ENCODE results near the gene GRID2.

GRCh38 chr4:92461732-92462131 lies 158.0 kb downstream of the GRID2 start:
- TF ChIP-seq CTCF (IDR thresholded peaks at IDR 0.05; ENCODE audit: low read depth, low read length, missing input control) (no peak), JUND (IDR thresholded peaks at IDR 0.05) (no peak), EGR1 (IDR thresholded peaks at IDR 0.05; ENCODE audit: low read depth in 2 of 2) (no peak), SP1 (IDR thresholded peaks at IDR 0.05) (no peak), FOXA1 (IDR thresholded peaks at IDR 0.05) (no peak), GABPA (IDR thresholded peaks at IDR 0.05 in 1 of 2, conservative IDR thresholded peaks at IDR 0.05 in 1 of 2) (no peak), RAD21 (IDR thresholded peaks at IDR 0.05) (no peak), TAF1 (conservative IDR thresholded peaks at IDR 0.05) (no peak), YY1 (IDR thresholded peaks at IDR 0.05) (no peak), RXRA (IDR thresholded peaks at IDR 0.05) (no peak), ATF3 (IDR thresholded peaks at IDR 0.05) (no peak)
- TF ChIP-seq, protein P1, sequence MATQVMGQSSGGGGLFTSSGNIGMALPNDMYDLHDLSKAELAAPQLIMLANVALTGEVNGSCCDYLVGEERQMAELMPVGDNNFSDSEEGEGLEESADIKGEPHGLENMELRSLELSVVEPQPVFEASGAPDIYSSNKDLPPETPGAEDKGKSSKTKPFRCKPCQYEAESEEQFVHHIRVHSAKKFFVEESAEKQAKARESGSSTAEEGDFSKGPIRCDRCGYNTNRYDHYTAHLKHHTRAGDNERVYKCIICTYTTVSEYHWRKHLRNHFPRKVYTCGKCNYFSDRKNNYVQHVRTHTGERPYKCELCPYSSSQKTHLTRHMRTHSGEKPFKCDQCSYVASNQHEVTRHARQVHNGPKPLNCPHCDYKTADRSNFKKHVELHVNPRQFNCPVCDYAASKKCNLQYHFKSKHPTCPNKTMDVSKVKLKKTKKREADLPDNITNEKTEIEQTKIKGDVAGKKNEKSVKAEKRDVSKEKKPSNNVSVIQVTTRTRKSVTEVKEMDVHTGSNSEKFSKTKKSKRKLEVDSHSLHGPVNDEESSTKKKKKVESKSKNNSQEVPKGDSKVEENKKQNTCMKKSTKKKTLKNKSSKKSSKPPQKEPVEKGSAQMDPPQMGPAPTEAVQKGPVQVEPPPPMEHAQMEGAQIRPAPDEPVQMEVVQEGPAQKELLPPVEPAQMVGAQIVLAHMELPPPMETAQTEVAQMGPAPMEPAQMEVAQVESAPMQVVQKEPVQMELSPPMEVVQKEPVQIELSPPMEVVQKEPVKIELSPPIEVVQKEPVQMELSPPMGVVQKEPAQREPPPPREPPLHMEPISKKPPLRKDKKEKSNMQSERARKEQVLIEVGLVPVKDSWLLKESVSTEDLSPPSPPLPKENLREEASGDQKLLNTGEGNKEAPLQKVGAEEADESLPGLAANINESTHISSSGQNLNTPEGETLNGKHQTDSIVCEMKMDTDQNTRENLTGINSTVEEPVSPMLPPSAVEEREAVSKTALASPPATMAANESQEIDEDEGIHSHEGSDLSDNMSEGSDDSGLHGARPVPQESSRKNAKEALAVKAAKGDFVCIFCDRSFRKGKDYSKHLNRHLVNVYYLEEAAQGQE (IDR thresholded peaks at IDR 0.05): no peak
- TF ChIP-seq, protein P2, sequence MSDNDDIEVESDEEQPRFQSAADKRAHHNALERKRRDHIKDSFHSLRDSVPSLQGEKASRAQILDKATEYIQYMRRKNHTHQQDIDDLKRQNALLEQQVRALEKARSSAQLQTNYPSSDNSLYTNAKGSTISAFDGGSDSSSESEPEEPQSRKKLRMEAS (IDR thresholded peaks at IDR 0.05): no peak

Measured in liver (tissue), 3 donors.